ENCODE results near the gene CAMKMT.

DNA sequence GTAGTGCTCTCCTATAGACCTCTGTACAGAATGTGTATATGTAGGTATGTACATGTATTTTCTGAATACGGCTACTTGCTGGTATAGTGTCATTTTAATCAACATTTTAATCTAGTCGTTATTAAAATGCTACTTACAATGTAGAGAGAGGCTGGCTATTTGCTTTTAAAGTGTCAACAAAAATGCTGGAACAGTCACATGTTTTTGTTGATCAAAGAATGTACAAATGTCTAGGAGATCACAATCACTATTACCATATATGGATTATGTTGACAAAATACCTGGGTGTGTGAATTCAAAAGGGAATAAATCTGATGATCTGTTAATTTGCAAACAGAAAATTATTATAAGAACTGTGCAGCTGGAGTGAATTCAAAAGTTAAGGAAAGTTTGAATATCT is 170.3 kb downstream of the CAMKMT start:
- TF ChIP-seq CEBPB (IDR thresholded peaks at IDR 0.05) = no peak
- no peak for TF ChIP-seq TAF1 (IDR thresholded peaks at IDR 0.05; ENCODE audit: low read depth)
- no peak for TF ChIP-seq RAD21 (IDR thresholded peaks at IDR 0.05; ENCODE audit: low read depth)
- no peak for TF ChIP-seq NFIC (IDR thresholded peaks at IDR 0.05)
- no peak for TF ChIP-seq FOXM1 (IDR thresholded peaks at IDR 0.05; ENCODE audit: borderline replicate concordance, low read depth)
- TF ChIP-seq REST (IDR thresholded peaks at IDR 0.05; ENCODE audit: low read depth) = no peak
- TF ChIP-seq, protein P1, sequence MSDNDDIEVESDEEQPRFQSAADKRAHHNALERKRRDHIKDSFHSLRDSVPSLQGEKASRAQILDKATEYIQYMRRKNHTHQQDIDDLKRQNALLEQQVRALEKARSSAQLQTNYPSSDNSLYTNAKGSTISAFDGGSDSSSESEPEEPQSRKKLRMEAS (IDR thresholded peaks at IDR 0.05) = no peak
- TF ChIP-seq ZBTB7A (IDR thresholded peaks at IDR 0.05; ENCODE audit: low read depth) = no peak
- TF ChIP-seq TEAD4 (IDR thresholded peaks at IDR 0.05) = no peak
- no peak for TF ChIP-seq YY1 (IDR thresholded peaks at IDR 0.05; ENCODE audit: low read depth)
